Activated CD8-positive, alpha-beta memory T cell treated with anti-CD3 and anti-CD28 coated beads, Interleukin-2, amount 50 U/mL, for 24 hours (primary cell): ENCODE data around the gene OSBPL2.

Experiments used
- DNase-seq: peaks from one replicate; pipeline ENCODE4 v3.0.0-alpha.2; 2020; ENCODE audit errors: extremely low read depth

Gene OSBPL2

DNA sequence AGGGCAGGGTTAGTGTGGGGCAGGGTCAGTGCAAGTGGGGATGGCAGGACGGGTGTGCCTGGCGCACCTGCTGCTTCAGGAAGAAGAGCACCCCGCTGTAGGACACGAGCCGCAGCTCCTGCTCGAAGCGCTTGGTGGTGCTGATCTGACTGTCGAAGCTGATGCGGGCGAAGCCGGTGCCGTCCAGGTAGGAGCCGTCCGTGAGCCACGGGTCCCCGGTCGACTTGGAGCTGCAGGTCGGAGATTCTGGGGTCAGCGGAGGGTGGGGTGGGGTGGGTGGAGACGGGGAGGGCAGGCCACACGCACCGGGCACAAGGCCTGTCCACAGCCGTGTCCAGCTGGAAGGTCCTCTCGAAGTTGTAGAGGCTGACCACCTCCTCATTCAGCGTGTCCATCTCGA, 74.7 kb downstream of the OSBPL2 start:
- DNase-seq: no peak

DNA sequence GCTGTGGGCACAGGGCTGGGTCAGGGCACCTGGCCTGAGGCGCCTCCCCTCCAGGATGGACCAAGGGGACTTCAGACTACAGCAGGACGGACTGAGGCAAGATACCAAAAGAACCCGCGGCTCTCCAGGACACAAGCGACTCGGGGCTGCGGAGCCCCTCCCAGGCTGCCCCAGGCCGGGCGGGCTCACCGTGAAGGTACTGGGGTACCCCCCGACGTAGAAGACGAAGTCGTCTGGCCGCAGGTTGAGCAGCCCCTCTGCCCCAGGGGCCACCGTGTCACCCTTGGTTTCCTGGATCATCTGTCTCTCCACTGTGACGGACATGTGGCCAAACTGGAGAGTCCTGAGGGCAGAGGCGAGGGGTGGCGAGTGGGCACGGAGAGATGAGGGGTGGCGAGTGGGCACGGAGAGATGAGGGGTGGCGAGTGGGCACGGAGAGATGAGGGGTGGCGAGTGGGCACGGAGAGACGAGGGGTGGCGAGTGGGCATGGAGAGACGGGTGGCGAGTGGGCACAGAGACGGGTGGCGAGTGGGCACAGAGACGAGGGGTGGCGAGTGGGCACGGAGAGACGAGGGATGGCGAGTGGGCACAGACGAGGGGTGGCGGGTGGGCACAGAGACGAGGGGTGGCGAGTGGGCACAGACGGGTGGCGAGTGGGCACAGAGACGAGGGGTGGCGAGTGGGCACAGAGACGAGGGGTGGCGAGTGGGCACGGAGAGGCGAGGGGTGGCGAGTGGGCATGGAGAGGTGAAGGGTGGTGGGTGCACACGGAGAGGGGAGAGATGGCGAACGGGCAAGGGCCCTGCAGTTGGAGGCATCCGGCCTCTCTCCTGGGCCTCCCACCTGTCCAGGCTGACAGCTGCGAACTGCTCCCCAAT, 75.4 kb downstream of the OSBPL2 start:
- DNase-seq: no peak

DNA sequence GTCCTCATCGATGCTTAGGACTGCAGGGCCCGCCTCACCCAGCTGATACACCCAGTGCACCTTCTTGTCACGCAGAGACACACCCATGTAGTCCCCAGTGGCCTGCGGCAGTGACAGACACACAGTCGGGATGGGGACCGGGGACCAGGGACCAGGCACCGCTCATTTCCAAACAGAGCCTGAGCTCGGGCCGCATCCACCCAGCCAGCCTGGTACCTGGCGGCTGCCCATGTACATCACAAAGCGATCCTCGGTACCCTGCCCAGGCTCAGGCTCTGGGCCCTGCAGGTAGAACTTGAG, 76.0 kb downstream of the OSBPL2 start:
- no peak for DNase-seq

DNA sequence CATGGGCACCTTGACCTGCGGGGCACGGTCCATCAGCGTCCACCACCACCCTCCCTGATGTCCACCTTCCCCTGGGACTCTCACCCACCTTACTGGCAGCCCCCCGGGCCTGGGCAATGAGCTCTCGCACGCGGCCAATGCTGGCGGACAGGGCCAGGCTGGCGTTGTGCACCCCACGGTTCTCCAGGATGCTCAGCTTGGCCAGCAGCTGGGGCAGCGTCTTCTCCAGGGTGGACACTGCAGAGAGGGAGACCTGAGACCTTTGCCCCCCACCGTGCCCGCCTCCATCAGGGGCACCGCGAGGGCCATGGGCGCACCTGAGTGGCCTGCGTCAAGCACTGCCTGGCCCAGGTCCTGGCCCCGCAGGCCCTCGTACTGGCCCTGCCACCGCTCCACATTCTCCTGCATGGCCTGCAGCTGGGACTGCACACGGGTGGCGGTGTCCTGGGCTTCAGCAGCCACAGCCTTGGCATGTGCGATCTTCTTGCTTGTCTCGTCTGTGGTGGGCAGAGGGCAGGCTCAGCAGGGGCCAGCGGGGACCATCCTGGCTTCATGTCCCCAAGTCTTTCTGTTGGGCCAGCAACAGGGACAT, 76.5 kb downstream of the OSBPL2 start:
- DNase-seq: no peak

DNA sequence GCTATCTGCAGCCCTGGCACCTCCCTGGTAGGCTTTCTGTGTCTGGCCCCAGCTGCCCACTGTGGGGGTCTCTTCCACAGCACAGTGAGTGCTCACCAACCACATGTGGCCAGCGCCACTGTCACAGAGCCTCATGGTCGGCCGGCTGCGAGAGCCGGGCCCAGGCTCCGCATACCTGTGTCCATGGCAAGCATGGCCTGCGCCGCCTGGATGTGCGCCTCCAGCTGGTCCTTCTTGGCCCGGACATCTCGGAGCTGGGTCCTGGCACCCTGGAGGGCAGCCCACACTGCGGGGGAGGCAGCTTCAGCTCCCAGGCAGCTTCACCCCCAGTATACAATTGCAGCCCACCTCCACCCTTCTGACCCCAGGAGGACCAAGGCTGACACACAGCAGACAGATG, 77.5 kb downstream of the OSBPL2 start:
- DNase-seq: no peak

DNA sequence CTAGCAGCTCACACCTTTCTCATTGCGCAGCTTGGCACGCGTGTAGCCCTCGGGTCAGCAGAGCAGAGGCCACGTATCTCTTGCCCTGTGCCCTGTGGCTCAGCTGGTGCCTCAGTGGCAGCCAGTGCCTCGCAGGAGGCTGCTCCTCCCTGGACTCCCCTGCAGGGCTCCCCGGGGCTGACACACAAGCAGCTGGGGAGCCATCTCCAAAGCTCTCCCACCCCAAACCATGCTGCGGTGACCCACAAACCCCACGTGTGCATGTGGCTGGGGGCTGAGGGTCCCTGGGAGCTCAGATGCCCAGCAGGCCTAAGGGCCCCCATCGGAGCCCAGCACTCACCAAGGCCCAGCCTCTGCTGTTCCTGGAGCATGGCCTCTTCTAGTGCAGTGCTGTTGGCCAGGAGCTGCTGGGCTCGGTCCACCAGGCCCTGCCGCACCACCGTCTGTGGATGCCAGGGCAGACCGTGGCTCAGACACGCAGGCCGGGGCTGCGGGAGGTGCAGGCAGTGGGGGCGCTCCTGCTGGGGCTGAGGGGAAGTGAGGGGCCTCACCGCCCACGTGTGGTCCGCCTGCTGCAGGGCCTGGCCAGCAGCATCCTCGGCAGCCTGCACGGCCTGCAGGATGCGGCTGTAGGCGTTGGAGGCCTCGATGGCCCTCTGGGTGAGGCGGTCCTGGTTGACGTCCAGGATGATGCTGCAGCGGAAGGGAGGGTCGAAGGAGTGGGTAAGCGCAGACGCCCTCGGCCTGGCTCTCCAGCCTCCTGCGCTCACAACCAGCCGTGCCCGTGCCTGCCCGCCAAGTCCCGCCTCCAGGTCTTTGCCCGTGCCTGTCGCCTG, 78.2 kb downstream of the OSBPL2 start:
- no peak for DNase-seq

DNA sequence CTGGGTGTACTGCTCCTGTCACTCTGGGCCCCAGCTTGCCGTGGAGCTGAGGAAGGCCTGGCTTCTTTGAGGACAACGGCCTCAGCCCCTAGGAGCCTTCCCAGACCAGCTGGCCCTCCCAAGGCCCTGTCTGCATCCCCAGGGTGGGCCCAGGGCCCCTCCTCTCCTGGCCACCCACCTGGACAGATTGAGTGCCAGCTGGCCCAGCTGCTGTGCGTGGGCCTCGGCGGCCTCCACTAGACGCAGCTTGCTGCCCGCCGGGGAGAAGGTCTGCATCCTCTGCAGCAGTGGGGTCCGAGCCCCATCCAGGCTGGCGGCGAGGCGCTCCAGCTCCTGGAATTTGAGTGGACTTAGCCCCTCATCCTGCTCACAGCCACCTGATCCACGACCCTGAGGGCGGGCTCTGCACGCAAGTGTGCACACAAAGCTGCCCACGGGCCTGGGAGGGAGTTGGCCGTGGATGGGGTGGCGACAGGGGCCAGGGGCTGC, 78.9 kb downstream of the OSBPL2 start:
- DNase-seq: no peak

DNA sequence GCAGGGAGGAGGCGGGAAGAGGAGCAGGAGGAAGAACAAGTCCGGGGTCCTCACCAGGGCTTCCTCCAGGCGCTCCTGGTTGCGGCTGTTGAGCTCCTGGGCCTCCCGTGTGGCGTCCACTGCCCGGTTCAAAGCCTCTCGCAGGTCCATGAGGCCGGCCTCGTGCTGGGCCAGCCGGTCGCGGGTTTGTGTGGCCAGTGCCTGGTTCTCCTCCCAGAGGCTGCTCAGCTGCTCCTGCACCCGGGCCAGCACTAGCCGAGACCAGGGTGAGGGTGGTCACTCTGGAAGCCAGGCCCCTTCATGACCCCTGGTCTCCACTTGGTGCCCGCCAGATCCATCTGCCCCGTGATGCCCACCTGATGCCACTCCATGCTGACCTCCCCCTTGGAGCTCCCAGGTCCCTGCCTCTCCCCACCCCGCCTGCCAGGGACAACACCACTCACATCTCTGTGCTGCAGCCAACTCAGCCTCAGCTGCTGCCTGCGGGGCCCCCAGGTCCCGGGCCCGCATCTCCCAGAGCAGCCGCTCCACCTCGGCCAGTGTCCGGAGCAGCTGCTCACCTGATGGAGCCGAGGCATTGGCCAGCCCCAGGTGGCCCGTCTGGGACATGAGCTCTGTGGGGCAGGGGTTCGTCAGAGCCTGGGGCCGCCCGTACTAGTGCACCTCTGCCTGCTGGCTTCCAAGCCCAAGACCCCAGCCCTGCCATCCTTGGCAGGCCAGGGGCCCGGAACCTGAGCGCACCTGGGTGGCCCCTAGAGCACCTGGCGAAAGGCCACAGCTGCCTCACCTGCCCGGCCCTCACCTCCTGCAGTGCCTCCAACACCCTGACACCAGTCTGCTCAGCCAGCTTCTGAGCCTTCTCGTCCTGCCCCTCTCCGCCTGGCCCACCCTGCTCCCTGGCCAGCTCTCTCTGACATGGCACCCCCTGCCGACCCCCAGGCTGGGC, 80.4 kb downstream of the OSBPL2 start:
- no peak for DNase-seq

DNA sequence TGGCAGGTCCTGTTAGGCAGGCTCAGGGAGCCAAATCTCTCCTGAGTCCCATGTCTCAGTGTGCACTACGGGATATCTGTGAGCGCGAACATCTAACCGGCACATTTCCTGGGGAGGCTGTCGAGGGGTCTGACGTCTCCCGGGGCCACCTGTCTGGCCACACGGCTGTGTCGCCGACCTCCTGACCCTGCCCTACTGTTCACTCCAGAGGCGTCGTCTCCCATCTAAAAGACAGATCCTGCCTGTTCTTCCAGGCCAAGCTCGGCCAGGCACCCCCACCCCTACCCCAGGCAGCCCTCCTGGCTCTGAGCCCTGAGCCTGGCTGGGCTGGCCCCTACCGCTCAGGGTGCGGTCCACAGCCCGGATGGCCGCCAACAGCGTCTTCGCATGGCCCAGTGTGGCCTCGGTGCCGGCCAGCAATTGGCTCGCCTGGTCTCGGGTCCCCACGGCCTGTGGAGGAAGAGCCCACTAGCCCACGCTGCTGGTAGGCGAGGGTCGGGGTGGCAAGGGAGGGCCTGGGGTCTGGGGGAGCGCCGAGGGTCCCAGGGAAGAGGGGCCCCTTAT, 81.1 kb downstream of the OSBPL2 start:
- no peak for DNase-seq

DNA sequence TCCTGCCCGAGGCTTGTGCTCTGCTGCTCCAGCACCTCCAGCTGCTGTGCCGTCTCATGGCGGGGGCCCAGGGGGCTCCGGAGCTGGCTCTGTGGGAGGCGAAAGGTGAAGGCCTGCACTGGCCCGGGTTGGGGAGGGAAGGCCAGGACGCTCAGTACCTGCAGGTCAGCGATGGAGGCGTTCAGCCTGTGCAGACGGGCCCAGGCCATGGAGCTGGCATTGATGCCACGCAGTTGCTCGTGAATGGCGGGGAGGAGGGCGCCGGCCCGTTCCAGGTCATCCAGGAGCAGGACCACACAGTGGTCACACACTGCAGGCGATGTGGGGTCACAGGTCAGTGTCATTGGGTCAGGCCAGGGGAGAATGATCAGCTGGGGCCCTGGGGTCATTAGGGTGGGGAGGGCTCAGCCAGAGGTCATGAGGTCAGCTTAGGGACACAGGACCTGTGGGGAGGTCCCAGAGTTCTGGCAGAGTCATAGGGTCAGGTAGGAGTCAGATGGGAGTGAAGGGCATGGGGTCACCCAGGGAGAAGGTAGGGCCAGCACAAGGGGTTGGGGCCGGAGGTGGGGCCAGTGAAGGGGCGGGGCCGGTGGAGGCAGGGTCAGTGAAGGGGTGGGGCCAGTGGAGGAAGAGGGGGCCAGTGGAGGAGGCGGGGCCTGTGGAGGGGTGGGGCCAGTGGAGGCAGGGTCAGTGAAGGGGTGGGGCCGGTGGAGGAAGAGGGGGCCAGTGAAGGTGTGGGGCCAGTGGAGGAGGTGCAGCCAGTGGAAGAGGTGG, 82.4 kb downstream of the OSBPL2 start:
- DNase-seq: no peak

DNA sequence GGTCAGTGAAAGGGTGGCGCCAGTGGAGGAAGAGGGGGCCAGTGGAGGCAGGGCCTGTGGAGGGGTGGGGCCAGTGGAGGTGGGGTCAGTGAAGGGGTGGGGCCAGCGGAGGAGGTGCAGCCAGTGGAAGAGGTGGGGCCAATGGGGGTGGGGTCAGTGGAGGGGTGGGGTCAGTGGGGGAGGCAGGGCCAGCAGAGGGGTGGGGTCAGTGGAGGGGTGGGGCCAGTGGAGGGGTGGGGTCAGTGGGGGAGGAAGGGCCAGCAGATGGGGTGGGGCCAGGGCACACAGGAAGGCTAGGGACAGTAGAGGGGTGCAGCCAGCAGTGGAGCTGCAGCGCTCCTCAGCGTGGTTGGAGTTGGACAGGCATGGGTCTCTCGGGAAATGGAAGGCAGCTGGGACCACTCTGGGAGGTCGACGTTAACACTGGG, 83.2 kb downstream of the OSBPL2 start:
- DNase-seq: no peak

DNA sequence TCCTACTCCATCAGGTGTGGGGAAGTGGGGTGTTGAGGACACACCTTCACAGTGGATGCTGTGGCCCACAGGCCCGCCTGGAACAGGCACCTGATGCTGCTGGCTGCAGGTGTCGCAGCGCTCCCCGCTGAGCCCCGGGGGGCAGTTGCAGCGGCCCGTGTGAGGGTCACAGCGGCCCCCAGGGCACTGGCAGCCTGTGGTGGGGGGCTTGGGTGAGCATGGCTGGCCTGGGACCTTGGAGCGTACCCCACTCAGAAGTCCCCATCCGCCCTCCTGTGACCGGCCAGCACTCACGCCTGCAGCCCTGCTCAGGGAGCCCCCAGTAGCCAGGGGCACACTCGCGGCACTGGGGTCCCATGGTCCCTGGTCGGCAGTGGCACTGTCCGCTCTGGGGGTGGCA, 83.7 kb downstream of the OSBPL2 start:
- no peak for DNase-seq

DNA sequence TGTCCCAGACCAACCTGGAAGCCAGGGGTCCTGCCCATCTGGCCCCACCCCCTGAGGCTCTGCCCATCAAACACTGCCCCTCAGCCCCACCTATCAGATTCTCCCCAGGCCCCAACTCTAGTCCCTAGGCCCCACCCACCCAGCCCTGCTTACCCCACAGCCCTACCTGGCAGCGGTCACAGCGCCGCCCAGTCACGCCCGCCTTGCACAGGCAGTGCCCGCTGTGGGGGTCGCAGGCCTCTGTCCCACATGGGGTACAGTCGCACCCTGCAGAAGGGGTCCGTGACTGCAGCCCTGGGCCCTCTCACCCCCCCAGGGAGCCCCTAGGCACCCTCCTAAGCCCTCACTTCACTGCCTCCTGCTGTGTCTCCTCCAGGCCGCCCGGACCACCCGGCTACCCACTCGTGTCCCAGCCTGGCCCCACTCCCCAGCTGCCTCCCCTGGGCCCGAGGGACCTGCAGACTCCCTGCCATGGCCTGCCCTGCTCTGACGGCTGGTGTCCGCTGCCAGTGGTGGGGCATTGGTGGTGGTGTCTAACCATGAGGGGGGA, 84.2 kb downstream of the OSBPL2 start:
- DNase-seq: no peak

DNA sequence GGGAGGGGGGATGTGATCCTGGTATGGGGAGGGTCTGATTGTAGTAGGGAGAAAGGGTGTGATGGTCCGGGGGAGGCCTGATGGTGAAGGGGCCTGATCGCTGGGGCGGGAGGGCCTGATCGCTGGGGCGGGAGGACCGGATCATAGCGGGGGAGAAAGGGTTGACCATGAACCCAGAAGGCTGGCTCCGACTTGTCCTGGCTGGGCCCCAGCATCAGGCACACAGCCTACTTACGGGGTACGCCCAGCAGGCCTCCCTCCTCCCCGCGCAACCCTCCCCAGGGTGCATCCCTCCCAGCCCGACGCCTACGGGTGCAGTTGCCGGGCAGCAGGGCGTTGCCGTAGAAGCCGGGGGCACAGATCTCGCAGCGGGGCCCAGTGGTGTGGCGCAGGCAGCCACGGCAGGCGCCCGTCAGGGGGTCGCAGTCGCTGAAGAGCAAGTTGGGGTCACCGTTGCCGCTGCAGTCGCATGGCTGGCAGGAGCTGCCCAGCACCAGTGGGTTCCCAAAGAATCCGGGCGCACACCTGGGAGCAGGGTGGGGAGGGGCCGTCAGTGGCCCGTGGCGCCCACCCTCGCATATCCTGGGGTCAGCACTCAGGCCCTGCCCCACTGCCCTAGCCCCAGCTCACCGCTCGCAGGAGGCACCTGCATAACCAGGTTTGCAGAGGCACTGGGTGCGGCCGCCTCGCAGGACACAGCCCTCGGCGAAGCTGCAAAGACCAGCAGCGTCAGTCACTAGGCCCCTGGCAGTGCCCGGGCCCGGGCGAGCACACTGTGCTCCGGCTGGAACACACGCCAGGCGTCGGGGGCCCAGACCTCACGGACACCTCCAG, 85.0 kb downstream of the OSBPL2 start:
- DNase-seq: no peak

DNA sequence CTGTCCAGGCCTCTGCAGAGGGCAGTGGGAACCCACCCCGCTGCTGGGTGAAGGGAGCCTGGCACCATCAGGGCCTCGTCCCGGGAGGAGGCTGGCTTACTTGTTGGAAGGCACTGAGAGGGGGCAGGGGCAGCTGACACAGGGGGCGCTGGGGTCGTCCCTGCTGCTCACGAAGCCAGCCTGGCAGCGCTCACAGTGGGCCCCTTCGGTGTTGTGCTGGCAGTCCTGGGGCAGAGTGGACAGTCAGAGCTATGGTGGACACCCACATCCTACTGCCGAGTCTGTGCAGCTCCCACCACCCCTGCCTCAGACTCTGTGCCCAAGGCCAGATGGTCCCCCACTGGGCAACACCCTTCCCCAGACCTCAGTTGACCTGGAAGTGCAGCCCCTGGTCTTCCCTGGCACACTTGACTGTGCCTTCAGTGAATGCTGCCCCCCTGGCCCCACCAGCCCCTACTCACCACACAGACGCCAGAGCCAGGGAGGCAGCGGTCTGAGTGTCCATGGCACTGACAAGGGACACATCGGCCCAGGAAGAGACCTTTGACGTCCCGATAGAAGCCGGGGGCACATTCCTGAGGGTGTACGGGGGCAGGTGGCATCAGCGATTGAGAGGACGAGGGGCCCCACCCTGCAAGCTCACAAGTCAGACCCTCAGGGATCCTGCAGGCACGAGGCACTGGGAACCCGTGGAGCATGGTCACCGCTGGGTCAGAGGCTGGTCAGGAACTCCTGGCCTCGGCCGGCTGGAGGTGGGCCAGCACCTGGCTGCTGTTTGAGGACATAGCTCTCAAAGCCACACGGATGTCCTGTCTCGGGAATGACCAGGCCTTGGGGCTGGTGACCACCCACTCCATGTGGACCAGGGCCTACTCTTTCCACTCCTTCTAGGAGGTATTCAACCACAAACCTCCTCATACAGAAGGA, 85.9 kb downstream of the OSBPL2 start:
- no peak for DNase-seq

DNA sequence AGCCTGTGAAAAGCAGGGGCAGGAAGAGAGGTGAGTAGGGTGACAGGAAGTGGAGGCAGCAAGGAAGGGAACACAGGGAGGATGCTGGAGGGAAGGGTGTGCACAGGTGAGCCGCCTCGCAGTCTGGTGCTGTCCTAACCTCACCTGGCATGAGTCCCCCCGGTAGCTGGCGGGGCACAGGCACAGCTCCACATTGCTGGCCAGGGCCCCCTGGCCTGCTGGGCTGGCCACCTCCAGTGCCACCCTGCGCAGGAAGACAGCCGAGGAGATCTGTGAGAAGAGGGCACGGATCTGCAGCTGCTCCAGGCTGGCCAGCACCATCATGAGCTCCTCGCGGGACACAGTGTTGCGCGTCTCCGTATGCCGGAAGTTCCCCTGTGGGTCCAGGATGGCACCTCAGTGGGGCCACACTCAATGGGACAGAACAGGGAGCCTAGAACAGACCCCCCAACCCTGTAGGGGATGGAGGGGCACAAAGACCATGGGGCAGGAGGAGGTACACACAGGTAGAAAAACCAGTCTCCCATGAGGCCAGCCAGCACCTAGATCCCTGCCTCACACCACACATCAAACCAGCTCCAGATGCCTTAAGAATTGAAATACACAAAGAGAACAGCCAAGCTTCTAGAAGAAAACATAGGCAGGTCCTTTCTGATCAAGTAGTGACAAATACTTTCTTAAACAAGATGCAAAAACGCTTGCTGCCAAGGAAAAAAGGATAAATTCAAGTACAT, 87.0 kb downstream of the OSBPL2 start:
- no peak for DNase-seq

DNA sequence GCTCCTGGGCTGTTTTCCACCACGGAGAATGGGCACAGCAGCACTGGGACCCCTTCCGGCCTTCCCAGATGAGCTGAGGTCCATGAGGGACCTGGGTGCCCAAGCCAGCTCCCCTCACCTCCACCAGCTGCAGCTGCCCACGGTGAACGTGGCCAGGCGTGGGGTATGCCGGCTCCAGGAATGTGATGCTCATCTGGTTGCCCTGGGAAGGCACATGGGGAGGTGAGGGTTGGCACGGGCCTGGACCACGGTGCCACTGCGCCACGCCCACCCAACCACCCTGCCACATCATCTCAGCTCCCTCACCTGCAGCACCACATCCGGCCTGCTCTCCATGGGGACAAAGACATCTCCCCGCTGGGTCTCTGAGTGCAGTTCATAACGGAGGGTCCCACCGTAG, 88.2 kb downstream of the OSBPL2 start:
- DNase-seq: no peak
